Measurements from ENCODE around the gene SLC22A23.
A peak's percentile ranks its signal among the peaks of the same experiment; 100 is the strongest.

SLC22A23 gene, protein sequence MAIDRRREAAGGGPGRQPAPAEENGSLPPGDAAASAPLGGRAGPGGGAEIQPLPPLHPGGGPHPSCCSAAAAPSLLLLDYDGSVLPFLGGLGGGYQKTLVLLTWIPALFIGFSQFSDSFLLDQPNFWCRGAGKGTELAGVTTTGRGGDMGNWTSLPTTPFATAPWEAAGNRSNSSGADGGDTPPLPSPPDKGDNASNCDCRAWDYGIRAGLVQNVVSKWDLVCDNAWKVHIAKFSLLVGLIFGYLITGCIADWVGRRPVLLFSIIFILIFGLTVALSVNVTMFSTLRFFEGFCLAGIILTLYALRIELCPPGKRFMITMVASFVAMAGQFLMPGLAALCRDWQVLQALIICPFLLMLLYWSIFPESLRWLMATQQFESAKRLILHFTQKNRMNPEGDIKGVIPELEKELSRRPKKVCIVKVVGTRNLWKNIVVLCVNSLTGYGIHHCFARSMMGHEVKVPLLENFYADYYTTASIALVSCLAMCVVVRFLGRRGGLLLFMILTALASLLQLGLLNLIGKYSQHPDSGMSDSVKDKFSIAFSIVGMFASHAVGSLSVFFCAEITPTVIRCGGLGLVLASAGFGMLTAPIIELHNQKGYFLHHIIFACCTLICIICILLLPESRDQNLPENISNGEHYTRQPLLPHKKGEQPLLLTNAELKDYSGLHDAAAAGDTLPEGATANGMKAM

DNA sequence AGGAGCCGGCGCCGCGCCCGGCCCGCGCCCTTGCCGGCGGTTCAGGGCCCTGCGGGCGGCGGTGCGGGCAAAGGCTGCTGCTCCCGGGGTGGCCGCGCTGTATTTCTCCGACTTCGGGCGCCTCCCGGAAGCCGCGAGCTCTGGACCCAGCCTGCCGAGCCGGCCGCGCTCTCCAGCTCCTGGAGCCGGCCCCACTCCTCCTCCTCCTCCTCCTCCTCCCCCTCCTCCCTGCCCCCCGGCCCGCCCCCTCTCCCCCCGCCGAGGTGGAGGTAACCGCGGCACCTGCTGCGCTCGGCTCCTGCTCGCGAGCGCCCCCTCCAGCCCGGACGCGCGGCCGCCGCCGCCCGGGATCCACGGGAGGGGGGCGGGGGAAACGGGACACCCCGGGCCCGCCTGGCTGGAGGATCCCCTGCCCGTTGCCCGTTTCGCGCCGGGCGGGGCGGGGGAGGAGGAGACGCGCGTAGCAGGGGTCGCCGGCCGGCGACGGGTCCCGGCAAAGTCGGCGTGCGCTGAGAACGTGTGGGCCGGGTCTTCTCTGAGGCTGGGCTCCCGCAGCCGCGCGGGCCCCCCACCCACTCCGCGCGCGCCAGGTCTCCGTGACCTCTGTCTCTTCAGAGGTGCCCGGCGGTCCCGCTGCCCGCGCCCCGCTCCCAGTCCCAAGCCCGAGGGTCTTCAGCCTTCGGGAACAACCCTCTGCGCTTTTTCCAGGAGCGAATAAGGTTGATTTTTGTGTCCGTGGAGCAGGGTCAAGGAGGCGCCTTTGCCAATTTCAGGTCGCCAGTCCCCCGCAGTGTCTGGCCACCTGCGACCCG lies at the start of gene SLC22A23:
TSS of gene SLC22A23 (minus strand) at position 153 of the 812 bp plus-strand sequence. CDS start 491 bp downstream, outside the sequence.
- FAIRE-seq, result no peak
- peak; percentile 88 for DNase-seq (ENCODE audit: insufficient read length, low spot score)
- no peak for TF ChIP-seq POLR2A (IDR thresholded peaks at IDR 0.05; ENCODE audit: low read depth, low read length)

DNA sequence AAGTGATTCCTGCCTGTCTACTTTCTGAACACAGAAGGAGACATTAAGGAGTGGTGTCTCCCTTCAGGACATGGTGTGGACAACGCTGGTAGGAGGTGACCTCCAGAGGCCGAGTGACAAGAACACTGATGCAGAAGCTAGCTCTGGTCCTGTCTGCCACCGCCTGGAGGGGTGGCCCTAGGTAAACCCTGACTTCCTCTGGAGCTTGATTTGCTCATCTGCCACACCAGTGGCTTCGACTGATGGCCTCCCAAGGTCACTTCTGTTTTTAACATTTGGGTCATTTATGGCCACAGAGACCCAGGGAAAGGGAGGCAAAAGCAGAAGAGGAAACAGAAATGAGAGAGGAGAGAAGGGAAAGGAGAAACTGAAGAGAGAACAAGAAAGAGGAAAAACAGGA lies 49.4 kb upstream of the SLC22A23 start:
- no peak for FAIRE-seq
- TF ChIP-seq POLR2A (IDR thresholded peaks at IDR 0.05; ENCODE audit: low read depth, low read length), result no peak
- DNase-seq (ENCODE audit: insufficient read length, low spot score), result no peak

DNA sequence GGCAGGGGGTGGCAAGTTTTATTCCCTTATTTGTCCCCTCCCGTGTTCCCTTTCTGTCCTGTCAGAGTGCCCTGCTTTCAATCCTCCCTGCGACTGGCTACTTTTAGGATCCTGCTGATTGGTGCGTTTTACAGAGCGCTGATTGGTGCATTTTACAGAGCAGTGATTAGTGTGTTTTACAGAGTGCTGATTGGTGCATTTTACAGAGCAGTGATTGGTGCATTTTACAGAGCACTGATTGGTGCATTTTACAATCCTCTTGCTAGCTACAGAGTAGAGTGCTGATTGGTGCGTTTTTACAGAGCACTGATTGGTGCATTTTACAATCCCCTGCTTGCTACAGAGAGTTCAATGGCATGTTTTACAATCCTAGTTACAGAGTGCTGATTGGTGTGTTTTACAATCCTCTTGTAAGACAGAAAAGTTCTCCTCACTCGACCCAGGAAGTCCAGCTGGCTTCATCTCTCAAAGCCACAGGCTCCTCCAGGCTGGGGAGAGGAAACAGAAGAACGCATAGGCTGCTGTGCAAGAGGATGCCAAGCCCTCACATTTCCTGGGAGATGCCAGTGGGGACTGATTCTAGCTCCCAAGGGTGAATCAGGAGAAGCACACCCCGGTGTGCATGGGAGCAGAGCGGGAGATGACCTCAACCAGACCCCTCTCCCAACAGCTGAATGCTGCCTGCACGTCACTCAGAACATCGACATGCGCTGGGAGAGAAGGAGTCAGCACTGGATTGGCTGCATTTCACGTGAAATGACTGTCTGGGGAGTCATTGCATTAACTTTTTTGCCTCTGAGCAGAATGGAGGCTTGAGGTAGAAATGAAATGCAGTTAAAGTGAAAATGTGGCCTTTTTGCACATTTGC lies 48.3 kb upstream of the SLC22A23 start:
- DNase-seq (ENCODE audit: insufficient read length, low spot score) (no peak), FAIRE-seq (no peak)
- TF ChIP-seq POLR2A (IDR thresholded peaks at IDR 0.05; ENCODE audit: low read depth, low read length), result no peak

DNA sequence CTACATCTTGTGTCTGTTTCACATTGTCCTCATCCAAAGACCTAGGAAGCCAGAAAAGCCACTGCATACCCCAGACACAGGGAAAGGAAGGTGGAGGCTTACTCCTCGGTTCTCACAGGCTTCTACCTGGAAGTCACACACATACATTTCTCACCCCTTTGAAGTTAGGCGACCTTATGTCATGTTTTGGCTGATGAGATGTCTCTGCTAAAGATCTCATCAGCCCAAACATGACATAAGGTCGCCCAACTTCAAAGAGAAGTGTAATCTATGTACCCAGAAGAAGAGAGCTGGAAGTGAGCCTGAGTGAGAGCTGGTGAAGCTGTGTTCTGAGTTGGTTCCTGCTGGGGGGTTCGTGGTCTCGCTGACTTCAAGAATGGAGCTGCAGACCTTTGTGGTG lies 47.5 kb upstream of the SLC22A23 start:
- no peak for DNase-seq (ENCODE audit: insufficient read length, low spot score)

DNA sequence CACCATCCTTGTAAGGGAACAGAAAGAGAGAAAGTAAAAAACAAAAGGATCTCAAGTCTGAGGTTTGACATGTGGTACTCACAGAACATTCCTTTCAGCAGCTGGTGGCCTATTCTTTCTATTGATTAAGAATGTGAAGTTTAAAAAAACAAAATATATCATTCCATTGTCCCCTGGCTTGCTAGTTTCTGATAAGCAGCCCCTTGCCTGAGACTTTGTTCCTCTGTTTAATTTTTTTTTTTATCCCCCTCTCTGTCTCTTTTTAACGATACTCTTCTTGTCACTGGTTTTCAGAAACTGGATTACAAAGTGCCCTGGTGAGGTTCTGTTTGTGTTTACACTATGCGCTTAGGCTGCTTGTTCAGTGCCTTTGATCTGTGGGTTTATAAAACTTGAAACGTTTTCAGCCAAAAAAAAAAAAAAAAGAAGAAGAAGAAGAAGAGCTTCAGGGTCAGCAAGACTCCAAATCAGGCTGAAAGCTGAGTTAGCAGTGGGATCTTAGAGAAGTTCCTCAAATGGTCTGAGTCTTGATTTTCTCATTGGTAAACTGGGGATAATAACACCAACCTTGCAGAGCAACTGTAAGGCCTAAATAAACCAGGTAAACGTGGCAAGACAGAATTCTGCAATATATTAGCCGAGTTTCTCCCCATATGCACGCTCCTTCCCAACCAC lies 45.1 kb upstream of the SLC22A23 start:
- DNase-seq (ENCODE audit: insufficient read length, low spot score) (no peak), FAIRE-seq (no peak)
- TF ChIP-seq POLR2A (IDR thresholded peaks at IDR 0.05; ENCODE audit: low read depth, low read length), result no peak

More for the DNA sequence above, 47.5 kb upstream of the SLC22A23 start:
- TF ChIP-seq POLR2A (IDR thresholded peaks at IDR 0.05; ENCODE audit: low read depth, low read length), result no peak
- FAIRE-seq, result no peak

DNA sequence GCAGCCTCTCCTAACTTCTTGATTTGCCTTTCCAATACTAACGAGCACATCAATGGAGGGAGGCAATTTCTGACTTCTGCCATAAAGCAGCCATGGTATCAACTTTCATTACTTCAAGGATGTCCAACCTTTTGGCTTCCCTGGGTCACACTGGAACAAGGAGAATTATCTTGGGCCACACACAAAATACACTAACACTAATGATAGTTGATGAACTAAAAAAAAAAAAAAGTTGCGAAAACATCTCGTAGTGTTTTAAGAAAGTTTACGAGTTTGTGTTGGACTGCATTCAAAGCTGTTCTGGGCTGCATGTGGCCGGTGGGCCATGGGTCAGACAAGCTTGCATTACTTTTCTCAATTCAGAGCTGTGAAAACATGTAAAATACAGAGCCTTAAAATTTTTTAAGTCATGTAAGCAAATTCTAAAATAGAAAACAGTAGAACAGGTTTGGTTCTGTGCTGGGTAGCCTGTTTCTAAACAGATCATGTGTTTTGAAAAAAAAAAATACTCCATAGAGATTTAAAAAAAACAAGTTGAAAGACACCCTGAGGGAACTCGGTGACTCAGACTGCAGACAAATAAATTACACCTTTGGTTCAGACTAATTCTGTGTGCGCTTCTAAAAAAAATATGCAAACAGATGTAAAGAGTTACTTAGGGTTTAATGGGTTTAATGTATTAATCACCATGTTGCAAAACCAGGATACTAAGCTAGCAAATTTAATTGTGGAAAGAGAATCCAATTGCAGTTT lies 43.6 kb upstream of the SLC22A23 start:
- no peak for TF ChIP-seq POLR2A (IDR thresholded peaks at IDR 0.05; ENCODE audit: low read depth, low read length)
- FAIRE-seq (no peak), DNase-seq (ENCODE audit: insufficient read length, low spot score) (no peak)

DNA sequence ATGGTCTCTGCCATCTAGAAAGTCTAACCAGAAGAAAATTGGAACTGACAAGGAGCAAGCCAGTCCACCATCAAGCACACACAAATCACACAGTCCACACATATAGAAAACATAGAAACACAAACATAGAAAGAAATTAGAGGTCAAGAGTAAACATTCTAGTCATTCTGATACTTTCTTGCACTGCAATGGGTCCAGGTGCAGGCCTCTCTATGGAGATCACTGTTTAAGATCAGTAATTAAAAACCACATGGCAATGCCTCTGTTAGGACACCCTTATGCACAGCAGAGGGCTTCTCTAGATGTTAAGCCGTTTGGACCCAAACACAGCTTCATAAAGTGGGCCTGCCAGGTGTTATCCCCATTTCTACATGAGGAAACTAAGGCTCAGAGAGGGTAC lies 42.8 kb upstream of the SLC22A23 start:
- FAIRE-seq (no peak), DNase-seq (ENCODE audit: insufficient read length, low spot score) (no peak)
- TF ChIP-seq POLR2A (IDR thresholded peaks at IDR 0.05; ENCODE audit: low read depth, low read length), result no peak

DNA sequence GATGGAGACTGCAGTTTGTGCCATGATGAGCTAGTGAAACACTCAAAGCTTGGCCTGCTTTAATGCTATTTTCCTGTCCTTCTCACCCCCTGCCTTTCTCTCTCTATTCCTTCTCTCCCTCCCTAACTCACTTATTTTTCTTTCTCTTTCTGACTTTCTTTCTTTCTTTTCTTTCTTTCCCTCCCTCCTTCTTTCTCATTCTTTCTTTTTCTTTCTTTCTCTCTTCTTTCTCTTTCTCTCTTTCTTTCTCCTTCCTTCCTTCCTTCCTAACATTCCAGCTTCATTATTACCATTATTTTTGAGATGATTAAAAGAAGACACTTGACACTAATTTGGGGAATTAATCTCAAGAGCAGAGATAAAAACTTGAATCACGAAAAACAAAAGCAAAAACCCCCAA lies 39.5 kb upstream of the SLC22A23 start:
- FAIRE-seq (no peak), DNase-seq (ENCODE audit: insufficient read length, low spot score) (no peak)
- no peak for TF ChIP-seq POLR2A (IDR thresholded peaks at IDR 0.05; ENCODE audit: low read depth, low read length)

DNA sequence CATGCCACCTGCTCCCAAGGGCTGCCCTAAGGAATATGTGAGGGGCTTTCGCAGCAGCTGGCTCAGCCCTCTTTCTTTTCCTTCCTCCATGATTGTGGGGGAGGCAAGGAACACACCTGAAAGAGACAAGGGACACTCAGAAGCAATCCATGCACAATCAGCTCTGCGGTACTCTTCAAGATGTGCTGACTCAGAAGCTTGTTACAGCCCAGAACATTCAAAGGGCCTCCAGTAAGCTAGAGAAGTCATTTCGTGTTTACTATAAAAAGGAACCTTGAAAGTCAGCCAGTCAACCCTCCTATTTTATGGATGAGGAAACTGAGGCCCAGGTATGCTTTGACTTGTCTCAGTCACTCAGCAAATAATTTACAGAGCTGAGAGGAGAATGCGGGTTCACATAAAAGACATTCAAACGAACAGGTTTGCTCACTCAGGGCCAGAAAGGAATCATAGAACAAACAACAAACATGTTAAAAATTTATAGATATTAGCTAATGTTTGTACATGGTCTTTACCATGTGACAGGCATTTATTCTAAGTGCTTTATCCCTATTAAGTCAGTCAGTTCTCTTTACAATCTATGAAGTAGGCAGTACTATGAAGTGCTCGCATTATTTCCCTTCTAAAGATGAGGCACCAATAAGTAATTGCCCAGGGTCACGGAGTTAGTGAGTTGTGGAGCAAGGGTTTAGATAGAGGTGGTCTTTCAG lies 37.7 kb upstream of the SLC22A23 start:
- no peak for TF ChIP-seq POLR2A (IDR thresholded peaks at IDR 0.05; ENCODE audit: low read depth, low read length)
- DNase-seq (ENCODE audit: insufficient read length, low spot score) (no peak), FAIRE-seq (no peak)

DNA sequence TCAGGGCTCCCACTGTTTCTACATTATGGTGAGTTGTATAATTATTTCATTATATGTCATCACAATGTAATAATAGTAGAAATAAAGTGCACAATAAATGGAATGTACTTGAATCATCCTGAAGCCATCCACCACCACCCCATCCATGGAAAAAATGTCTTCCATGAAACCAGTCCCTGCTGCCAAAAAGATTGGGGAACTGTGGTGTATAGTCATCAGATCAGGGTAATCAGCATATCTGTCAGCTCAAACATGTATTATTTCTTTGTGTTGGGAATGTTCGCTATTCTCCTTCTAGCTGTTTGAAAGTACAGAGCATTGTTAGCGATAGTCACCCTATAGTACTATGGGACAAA lies 33.8 kb upstream of the SLC22A23 start:
- TF ChIP-seq POLR2A (IDR thresholded peaks at IDR 0.05; ENCODE audit: low read depth, low read length), result no peak
- DNase-seq (ENCODE audit: insufficient read length, low spot score), result no peak
- no peak for FAIRE-seq

DNA sequence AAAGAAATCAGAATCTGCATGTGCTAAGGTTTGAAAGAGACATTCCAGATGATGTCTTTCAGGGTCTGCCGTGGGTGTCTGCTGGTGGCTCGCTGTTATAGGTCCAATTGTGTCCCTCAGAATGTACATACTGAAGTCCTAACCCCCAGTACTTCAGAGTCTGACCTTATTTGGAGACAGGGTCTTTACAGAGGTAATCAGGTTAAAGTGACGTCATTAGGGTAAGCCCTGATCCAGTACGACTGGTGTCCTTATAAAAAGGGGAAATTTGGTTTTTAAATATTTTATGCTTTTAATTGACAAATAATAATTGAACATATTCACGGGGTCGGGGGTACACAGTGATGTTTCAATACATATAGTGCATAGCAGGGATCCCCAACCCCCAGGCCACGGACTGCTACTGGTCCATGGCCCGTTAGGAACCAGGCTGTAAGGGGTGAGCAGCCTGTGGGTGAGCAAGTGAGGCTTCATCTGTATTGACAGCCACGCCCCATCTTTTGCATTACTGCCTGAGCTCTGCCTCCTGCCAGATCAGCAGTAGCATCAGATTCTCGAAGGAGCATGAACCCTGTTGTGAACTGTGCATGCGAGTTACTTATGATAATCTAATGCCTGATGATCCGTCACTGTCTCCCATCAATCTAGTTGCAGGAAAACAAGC lies 33.2 kb upstream of the SLC22A23 start:
- DNase-seq (ENCODE audit: insufficient read length, low spot score) (no peak), FAIRE-seq (no peak)
- TF ChIP-seq POLR2A (IDR thresholded peaks at IDR 0.05; ENCODE audit: low read depth, low read length), result no peak
